SK-N-SH (cell line): ENCODE measurements around the gene XRCC5. TPM values are rescaled to one million over a fixed set of nuclear protein-coding genes. Genes with fewer than 3 reads are reported as not detected.

ENCODE experiments used
- CTCF ChIA-PET: fragments of 300-600, 350-600 bp; formaldehyde crosslinking; extraction: SDS; loops from one replicate; lab custom pipeline; 2021; lab: Yijun Ruan, JAX
- POLR2A ChIA-PET: fragments of 350-600 bp; sonication (Branson Sonifier 250); formaldehyde crosslinking; extraction: SDS; loops from one replicate; lab custom pipeline; 2020; ENCODE audit warnings: antibody characterized with exemption, inconsistent platforms; lab: Yijun Ruan, JAX
- DNase-seq: peaks from one replicate; pipeline ENCODE4 v3.0.0; 2012
- H2AFZ ChIP-seq: fragments of 200-600 bp; sonication (generic); 2 replicates; pipeline ENCODE4 v1.8.1; 2016; ENCODE audit warnings: antibody characterized with exemption, mild to moderate bottlenecking, low read depth
- H3F3A ChIP-seq: fragments of 200-600 bp; sonication (generic); replicated peaks from 2 replicates; pipeline ENCODE3; 2016; ENCODE audit warnings: antibody characterized with exemption, mild to moderate bottlenecking; ENCODE audit not compliant: insufficient read depth
- H3K27ac ChIP-seq, 2 experiments: fragments of 200-500 bp in 1 of 2; fragments of 200-600 bp in 1 of 2; sonication (Bioruptor generic) in 1 of 2; sonication (generic), shearing (Covaris generic) in 1 of 2; 2 replicates each; pipeline versions ENCODE4 v1.5.1 to v1.6.1; 2014 to 2016; ENCODE audit warnings: low read depth in 2 of 2, inconsistent platforms in 1 of 2, low read length in 1 of 2, mild to moderate bottlenecking in 1 of 2, mixed read lengths in 1 of 2
- H3K27me3 ChIP-seq: fragments of 200-600 bp; sonication (generic), shearing (Covaris generic); 2 replicates; pipeline ENCODE4 v1.6.1; 2016; ENCODE audit warnings: mixed run types; ENCODE audit not compliant: insufficient read depth
- H3K36me3 ChIP-seq, 2 experiments: fragments of 200-500 bp in 1 of 2; fragments of 200-600 bp in 1 of 2; sonication (Bioruptor generic) in 1 of 2; sonication (generic) in 1 of 2; replicated peaks in 1 of 2; 2 replicates each; pipeline versions ENCODE3 to v1.5.1; 2014 to 2016; ENCODE audit warnings: low read length in 1 of 2, mild to moderate bottlenecking in 1 of 2; ENCODE audit not compliant: insufficient read depth in 2 of 2, control insufficient read depth in 1 of 2
- H3K4me1 ChIP-seq, 2 experiments: fragments of 200-500 bp in 1 of 2; fragments of 200-600 bp in 1 of 2; sonication (Bioruptor generic) in 1 of 2; sonication (generic), shearing (Covaris generic) in 1 of 2; 2 replicates each; pipeline versions ENCODE4 v1.5.1 to v1.6.1; 2014 to 2016; ENCODE audit warnings: low read depth in 1 of 2, low read length in 1 of 2, mixed run types in 1 of 2; ENCODE audit not compliant: insufficient read depth in 2 of 2, control insufficient read depth in 1 of 2
- H3K4me2 ChIP-seq: fragments of 200-600 bp; sonication (generic), shearing (Covaris generic); 2 replicates; pipeline ENCODE4 v1.6.1; 2017; ENCODE audit warnings: mixed run types
- H3K4me3 ChIP-seq, 2 experiments: fragments of 200-500 bp in 1 of 2; fragments of 200-600 bp in 1 of 2; sonication (Bioruptor generic) in 1 of 2; sonication (generic), shearing (Covaris generic) in 1 of 2; 2 replicates each; pipeline versions ENCODE4 v1.5.1 to v1.8.1; 2014 to 2016; ENCODE audit warnings: low read depth in 2 of 2, inconsistent platforms in 1 of 2, low read length in 1 of 2, mild to moderate bottlenecking in 1 of 2, mixed read lengths in 1 of 2, moderate library complexity in 1 of 2
- H3K79me2 ChIP-seq: fragments of 200-600 bp; sonication (generic); 2 replicates; pipeline ENCODE4 v1.8.1; 2017; ENCODE audit warnings: mild to moderate bottlenecking; ENCODE audit not compliant: insufficient read depth
- H3K9ac ChIP-seq: fragments of 200-600 bp; sonication (generic); 2 replicates; pipeline ENCODE4 v1.6.1; 2017; ENCODE audit warnings: mixed run types
- H3K9me2 ChIP-seq: fragments of 200-600 bp; sonication (generic); 2 replicates; pipeline ENCODE4 v1.6.1; 2017; ENCODE audit warnings: mixed run types
- H3K9me3 ChIP-seq: fragments of 200-600 bp; sonication (generic); 2 replicates; pipeline ENCODE4 v1.6.1; 2017; ENCODE audit warnings: mixed run types, mild to moderate bottlenecking, moderate library complexity
- H4K20me1 ChIP-seq: fragments of 200-600 bp; sonication (generic); 2 replicates; pipeline ENCODE4 v1.6.1; 2017; ENCODE audit warnings: mild to moderate bottlenecking, mixed run types; ENCODE audit not compliant: insufficient read depth
- ELF1 ChIP-seq: IDR thresholded peaks from 2 replicates; pipeline ENCODE4 v1.4.0; 2012
- EP300 ChIP-seq, 2 experiments: IDR thresholded peaks; 2 replicates each; pipeline versions ENCODE4 v1.4.0 to v1.6.1; 2012; ENCODE audit warnings: borderline replicate concordance in 1 of 2, low read depth in 1 of 2, low read length in 1 of 2
- FOSL2 ChIP-seq: IDR thresholded peaks from 2 replicates; pipeline ENCODE4 v1.4.0; 2012; ENCODE audit warnings: low read depth, mild to moderate bottlenecking, moderate library complexity, borderline replicate concordance
- FOXJ3 ChIP-seq: sonication (generic); formaldehyde crosslinking; IDR thresholded peaks from 2 replicates; pipeline ENCODE4 v1.5.1; 2020; ENCODE audit warnings: mild to moderate bottlenecking, missing genetic modification reagents
- GATA2 ChIP-seq: sonication (generic); formaldehyde crosslinking; IDR thresholded peaks from 2 replicates; pipeline ENCODE4 v1.5.0; 2020; ENCODE audit warnings: mild to moderate bottlenecking, missing genetic modification reagents
- MXI1 ChIP-seq: IDR thresholded peaks from 2 replicates; pipeline ENCODE4 v1.6.1; 2012; ENCODE audit warnings: mild to moderate bottlenecking, low read depth, low read length, improper control_type of control experiment
- NFIC ChIP-seq: IDR thresholded peaks from 2 replicates; pipeline ENCODE4 v1.4.0; 2012; ENCODE audit warnings: borderline replicate concordance
- POLR2AphosphoS5 ChIP-seq: IDR thresholded peaks from 2 replicates; pipeline ENCODE4 v1.6.1; 2012; ENCODE audit warnings: low read depth, low read length
- RAD21 ChIP-seq: IDR thresholded peaks from 2 replicates; pipeline ENCODE4 v1.6.1; 2012; ENCODE audit warnings: mild to moderate bottlenecking, low read length
- RCOR1 ChIP-seq: fragments of 150-350 bp; IDR thresholded peaks from 2 replicates; pipeline ENCODE4 v1.6.1; 2017; ENCODE audit warnings: antibody characterized with exemption, low read length
- SIN3A ChIP-seq: IDR thresholded peaks from 2 replicates; pipeline ENCODE4 v1.6.1; 2012; ENCODE audit warnings: low read depth, mild to moderate bottlenecking, low read length, moderate library complexity, borderline replicate concordance
- TEAD4 ChIP-seq: IDR thresholded peaks from 2 replicates; pipeline ENCODE4 v1.4.0; 2012; ENCODE audit warnings: mild to moderate bottlenecking, borderline replicate concordance; ENCODE audit not compliant: insufficient read depth
- USF1 ChIP-seq: IDR thresholded peaks from 2 replicates; pipeline ENCODE4 v1.4.0; 2012; ENCODE audit warnings: low read depth, borderline replicate concordance
- YY1 ChIP-seq: IDR thresholded peaks from 2 replicates; pipeline ENCODE4 v1.4.0; 2012; ENCODE audit warnings: low read depth, mild to moderate bottlenecking
- WGBS: methylation state at CpG from one replicate; pipeline ENCODE4 v1.1.6; 2017; ENCODE audit warnings: low lambda C conversion rate; 5-methylcytosine and 5-hydroxymethylcytosine counted together
- polyA plus RNA-seq, 3 experiments: library from polyadenylated mRNA; depleted of rRNA; stranded (reverse); fragments of >200 nt; gene quantifications; 2 replicates each; pipeline ENCODE4 v1.2.3, GENCODE V29; 2012
- TF ChIP-seq, protein P1 (sequence below): IDR thresholded peaks from 2 replicates; pipeline ENCODE4; 2012
- TF ChIP-seq, protein P2 (sequence below): IDR thresholded peaks from 2 replicates; pipeline ENCODE4 v1.6.1; 2012; ENCODE audit warnings: mild to moderate bottlenecking, low read depth, low read length, moderate library complexity

XRCC5 gene
- polyA plus RNA-seq, 1 of the 3 experiments (the other 2 are of a cell fraction) = 125 TPM

DNA sequence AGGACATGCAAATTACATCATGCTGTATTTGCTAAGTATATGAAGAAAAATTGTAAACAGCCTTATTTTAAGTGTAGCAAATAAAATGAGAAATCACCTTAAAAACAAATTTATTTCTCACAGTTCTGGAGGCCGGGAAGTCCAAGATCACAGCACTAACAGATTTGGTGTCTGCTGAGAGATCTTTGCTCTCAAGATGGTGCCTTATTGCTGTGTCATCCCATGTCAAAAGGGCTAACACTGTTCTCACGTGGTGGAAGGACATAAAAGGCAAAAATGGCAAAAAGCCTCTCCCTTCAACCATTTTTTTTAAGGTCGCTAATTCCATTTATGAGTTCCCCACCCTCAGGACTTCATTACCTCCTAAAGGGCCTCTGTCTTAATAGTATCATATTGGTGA is 12.1 kb downstream of the XRCC5 start:
- CTCF ChIA-PET = interaction anchor here (0.6 kb wide), 1 partner anchor 52 kb away, joined by 3 read pairs; no protein-coding TSS in a partner anchor
- POLR2A ChIA-PET = no interaction called here

More for the DNA sequence above, 12.1 kb downstream of the XRCC5 start:
- Histone ChIP-seq H3K4me2 (no peak overlapping the region), H3K27ac (no peak overlapping the region), H3K9ac (no peak overlapping the region), H4K20me1 (no peaks in the 10 kb centered on the region), H3K4me1 (peaks cover 20 to 21% of the 10 kb centered on the region in 2 experiments; a peak in 3 of 4 replicates), H3F3A (no peaks in the 10 kb centered on the region), H3K27me3 (no peaks in the 10 kb centered on the region), H3K4me3 (no peak overlapping the region), H3K36me3 (peaks cover 93 to 96% of the 10 kb centered on the region in 2 experiments)
- 93% methylated on average over 3 of the region's 3 CpGs for WGBS
- TF ChIP-seq GATA2 (no peak), YY1 (no peak), SIN3A (no peak), RAD21 (no peak), RCOR1 (no peak), FOXJ3 (CRISPR knock-in tag) (no peak), FOSL2 (no peak), USF1 (no peak), POLR2AphosphoS5 (no peak), NFIC (no peak), TEAD4 (no peak), MXI1 (no peak), EP300 (IDR thresholded peaks at IDR 0.05; ENCODE audit: borderline replicate concordance in 1 of 2, low read depth in 1 of 2, low read length in 1 of 2) (no peak), ELF1 (no peak)
- TF ChIP-seq, protein P1, sequence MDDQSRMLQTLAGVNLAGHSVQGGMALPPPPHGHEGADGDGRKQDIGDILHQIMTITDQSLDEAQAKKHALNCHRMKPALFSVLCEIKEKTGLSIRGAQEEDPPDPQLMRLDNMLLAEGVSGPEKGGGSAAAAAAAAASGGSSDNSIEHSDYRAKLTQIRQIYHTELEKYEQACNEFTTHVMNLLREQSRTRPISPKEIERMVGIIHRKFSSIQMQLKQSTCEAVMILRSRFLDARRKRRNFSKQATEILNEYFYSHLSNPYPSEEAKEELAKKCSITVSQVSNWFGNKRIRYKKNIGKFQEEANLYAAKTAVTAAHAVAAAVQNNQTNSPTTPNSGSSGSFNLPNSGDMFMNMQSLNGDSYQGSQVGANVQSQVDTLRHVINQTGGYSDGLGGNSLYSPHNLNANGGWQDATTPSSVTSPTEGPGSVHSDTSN = no peak
- TF ChIP-seq, protein P2, sequence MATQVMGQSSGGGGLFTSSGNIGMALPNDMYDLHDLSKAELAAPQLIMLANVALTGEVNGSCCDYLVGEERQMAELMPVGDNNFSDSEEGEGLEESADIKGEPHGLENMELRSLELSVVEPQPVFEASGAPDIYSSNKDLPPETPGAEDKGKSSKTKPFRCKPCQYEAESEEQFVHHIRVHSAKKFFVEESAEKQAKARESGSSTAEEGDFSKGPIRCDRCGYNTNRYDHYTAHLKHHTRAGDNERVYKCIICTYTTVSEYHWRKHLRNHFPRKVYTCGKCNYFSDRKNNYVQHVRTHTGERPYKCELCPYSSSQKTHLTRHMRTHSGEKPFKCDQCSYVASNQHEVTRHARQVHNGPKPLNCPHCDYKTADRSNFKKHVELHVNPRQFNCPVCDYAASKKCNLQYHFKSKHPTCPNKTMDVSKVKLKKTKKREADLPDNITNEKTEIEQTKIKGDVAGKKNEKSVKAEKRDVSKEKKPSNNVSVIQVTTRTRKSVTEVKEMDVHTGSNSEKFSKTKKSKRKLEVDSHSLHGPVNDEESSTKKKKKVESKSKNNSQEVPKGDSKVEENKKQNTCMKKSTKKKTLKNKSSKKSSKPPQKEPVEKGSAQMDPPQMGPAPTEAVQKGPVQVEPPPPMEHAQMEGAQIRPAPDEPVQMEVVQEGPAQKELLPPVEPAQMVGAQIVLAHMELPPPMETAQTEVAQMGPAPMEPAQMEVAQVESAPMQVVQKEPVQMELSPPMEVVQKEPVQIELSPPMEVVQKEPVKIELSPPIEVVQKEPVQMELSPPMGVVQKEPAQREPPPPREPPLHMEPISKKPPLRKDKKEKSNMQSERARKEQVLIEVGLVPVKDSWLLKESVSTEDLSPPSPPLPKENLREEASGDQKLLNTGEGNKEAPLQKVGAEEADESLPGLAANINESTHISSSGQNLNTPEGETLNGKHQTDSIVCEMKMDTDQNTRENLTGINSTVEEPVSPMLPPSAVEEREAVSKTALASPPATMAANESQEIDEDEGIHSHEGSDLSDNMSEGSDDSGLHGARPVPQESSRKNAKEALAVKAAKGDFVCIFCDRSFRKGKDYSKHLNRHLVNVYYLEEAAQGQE = no peak
- TF ChIP-seq, all 33 proteins: peak for 0
- no peaks in the 10 kb centered on the region for H3K9me3 ChIP-seq
- H3K79me2 ChIP-seq = peaks cover 97% of the 10 kb centered on the region
- no peak overlapping the region for H2AFZ ChIP-seq
- no peaks in the 10 kb centered on the region for H3K9me2 ChIP-seq
- DNase-seq = no peak
